HK-2 (cell line): ENCODE data around the gene DGLUCY.
"Not testable (repeated sequence)": the region's sequence is repeated elsewhere in the genome, so short reads cannot be mapped to it uniquely, and the experiment has no call there.

ENCODE experiments used
- DNase-seq: peaks from one replicate; pipeline ENCODE4 v3.0.0-alpha.2; 2018; ENCODE audit not compliant: unreplicated experiment

Gene DGLUCY

DNA sequence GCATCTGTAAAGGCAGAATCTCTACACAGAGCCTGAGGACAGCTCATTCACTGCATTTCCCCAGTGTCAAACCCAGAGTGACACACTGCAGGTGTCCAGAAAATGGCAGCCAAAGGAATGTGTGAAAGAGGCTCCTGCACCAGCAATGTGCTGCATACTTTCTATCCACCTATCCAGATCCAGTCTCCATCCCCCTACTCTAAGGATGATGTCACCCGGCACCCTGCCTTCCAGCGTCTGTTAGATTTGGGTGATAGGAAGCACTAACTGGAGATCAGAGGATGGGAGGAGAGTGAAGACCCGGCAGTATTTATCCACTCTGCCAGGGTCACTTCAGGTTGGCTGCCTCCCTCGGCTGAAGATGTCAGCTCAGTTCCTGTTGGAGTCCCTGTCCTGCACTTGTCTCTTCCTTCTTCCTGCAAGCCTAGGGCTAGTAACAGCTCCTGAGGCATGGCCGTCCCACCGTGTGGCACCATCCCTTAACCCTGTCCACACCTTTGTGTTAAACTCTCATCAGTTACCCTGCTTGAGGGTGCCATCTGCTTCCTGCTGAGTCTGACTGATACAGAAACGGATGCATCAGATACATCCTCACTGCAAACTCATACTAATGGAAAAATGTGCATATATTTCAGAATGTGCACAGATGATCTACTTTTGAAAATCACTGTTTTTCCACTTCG, 143.6 kb downstream of the DGLUCY start:
- no peak for DNase-seq

DNA sequence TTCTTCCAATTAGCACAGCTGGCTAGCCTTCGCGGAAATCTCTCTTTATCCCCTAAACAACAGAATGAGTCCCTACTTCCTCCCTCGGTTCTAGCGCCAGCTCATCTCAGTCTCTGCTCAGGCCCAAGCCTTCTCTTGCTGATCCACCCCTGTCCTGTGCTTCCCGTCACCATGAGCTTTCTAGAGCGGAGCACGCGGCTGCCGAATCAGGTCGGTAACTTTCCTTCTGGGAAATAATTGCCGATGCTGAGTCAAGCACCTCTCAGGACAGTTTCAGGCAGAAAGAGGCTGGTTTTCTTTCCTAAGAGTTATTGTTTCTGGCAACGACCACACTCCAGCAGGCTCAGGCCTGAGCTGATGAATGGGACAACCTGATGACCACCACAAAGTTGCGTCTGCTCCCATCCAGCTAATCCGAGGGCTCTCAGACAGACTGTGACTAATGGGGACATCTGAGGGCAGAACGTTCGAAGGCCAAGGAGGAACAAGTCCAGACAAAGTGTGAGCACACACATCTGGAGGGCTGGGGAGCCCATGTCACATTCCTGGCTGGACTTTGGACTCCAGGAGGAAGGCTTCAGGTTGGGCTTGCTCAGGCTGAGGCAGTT, 144.2 kb downstream of the DGLUCY start:
- no peak for DNase-seq

DNA sequence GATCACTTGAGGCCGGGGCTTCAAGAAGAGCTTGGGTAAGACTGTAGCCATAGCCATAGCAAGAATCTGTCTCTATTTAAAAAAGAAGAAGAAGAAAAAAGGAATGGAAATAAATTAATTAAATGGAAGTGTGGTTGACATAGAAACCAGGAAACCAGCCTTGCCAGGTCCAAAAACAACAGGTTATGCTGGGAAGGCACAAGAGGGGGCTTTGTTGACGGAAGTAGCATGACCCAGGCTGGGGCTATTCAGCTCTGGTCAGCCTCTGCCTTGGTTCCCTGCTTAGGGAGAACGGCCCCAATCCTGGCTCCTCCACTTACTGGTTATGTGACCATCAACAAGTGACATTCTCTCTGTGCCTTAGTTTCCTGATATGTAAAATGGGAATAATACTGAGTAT, 145.0 kb downstream of the DGLUCY start:
- no peak for DNase-seq

DNA sequence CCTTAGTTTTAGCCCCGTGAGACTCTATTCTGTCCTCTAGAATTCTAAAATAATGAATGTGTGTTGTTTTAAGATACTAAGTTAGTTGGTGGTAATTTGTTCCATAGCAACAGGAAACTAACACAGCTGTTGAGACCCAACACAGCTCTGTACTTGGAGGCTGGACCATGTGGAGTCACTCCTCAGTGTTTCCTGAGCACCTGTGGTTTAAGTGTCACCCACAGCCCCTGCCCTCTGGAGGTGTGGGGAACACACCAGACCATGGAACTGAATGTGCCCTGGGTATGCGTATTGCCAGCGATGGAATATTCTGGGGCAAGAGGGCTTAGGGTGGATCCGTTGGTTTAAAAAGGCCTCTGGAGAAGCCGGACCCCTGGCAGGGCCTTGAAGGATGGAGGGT, 147.2 kb downstream of the DGLUCY start:
- DNase-seq = no peak

DNA sequence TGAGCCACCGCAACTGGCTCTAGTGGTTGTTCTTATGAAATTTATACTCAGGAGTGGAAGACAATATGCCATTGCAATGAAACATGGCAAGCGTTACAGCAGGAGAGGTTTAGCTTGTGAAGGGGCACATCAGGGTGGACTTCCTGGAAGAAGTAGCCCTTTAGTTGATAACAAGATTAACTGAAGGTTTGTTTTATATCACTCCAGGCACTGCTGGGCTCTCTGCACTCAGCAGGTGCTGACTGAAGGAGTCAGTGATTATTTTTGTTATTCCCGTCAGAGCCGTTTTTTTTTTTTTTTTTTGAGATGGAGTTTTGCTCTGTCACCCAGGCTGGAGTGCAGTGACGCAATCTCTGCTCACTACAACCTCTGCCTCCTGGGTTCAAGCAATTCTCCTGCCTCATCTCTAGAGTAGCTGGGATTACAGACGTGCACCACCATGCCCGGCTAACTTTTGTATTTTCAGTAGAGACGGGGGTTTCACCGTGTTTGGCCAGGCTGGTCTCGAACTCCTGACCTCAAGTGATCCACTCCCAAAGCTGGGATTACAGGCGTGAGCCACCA, 148.2 kb downstream of the DGLUCY start:
- DNase-seq = no peak

DNA sequence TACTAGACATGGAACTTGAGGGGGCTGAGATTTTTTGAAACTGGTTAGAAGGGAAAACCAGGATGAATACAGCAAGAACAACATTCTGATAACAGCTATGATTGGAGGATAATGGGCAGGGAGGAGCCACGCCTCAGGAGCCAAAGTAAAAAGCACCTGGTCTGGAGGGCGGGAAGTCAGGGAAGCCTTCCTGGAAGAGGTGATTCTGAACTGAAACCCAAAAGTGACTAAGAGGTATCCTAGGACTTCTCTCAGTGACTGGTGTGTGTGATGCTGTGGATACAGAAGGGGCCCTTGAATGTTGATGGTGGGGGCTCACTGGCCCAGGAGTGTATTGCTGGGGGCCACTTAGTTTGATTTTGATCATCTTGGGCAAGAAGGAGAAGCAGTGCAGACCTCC, 149.5 kb downstream of the DGLUCY start:
- DNase-seq = no peak

DNA sequence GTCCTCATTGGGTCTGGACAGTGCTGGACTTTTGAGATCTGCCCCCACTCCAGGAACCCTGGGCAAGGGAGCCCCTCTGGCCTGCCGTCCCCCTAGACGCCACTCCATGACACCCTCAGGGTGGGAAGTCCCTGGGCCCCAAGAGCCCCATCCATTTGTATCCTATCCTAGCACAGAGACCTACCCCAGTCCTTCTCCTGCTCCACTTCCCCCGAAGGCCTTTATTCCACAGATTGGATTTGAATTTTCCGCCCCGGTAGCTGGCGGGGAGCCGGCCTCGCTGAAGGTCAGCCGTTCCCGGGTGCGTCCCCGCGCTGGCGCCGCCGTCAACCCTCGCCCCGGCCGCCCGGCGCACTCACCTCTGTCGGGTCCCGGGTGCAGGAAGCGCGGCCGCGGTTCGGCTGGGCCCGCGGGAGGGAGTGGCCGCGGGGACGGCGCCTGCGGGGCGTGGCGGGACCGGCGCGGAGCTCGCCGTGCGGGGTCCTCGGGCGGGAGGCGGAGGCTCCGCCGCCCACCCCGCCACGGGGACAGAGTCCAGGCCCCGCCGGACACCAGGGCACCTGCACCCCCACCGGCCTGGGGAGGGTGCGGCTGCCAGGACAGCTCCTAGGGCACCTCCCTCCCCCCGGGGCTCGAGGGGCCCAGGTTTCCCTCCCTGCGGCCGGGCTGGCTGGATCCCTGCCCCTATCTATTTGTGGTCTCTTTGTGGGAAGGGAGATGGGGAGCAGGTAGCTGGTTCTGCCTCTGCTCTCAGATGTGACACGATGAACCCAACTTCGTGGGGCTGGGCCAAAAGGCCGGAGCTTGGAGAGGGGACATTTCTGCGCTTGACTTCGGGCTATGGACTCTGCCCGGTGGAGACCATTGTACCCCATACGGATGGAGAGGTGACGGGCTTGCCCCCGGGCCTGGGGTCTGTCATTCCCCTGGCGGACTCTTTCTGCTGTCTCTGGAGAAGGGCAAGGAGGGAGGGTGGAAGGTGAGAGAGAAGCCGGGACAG, 150.6 kb downstream of the DGLUCY start:
- no peak for DNase-seq

DNA sequence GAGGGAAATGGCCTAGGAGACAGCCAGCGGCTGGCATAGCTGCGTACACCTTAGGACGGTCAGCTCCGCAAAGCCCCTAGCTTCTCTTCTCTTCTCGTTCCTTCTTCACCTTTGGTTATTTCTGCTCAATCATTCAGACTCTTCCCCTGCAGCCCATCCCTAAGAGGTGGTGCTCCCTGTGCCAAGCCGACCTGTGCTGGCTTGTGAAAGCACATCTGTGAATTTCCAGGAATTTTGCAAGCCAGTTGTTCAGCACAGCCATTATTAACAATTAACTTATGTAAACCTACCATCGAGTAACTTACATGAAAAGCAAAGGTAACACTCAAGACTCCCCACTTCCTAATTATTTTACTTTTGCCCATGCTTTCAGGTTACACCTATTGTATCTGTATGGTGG, 151.5 kb downstream of the DGLUCY start:
- no peak for DNase-seq

GRCh38 chr14:91266276-91266675, 152.4 kb downstream of the DGLUCY start:
- not testable (repeated sequence) for DNase-seq

DNA sequence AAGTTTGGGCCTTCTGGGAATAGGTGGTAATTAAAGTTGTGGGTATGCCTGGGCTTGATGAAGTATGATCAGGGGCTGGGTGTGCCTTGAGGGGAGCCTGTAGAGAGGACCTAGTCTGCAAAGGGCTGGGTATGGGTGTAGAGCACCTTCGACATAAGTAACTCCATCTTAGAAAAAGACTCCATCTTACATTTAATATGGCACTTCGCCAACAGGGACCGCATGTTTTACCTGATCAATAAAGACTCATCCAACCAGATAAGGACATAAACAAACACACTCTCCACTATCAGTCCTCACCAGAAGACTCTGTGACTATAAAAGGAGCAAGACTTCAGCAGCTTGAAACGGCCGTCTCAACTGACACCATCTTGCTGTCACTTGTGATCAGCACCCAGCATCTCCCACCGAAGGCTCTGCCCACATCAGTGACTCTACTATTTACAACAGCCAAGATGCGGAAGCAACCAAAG, 154.1 kb downstream of the DGLUCY start:
- DNase-seq = no peak

- DNase-seq = no peak
These were observed 155.5 kb downstream of the DGLUCY start for GRCh38 chr14:91269076-91269991.

GRCh38 chr14:91270188-91270587, 156.3 kb downstream of the DGLUCY start:
- no peak for DNase-seq

DNA sequence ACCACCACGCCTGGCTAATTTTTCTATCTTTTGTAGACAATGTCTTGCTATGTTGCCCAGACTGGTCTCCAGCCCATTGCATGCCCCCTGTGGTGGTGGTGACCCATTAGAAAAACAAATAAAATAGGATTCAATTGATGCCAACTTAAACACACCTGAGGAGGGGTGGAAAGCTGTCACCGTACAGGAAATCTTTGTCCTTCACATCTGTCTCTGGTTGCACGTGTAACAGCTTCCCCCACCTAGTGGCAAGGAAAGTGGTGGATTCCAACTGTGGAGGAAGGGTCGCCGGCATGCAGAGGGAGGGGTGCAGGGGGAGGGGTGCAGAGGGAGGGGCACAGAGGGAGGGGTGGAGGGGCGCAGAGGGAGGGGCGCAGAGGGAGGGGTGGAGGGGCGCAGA, 156.7 kb downstream of the DGLUCY start:
- DNase-seq = no peak

DNA sequence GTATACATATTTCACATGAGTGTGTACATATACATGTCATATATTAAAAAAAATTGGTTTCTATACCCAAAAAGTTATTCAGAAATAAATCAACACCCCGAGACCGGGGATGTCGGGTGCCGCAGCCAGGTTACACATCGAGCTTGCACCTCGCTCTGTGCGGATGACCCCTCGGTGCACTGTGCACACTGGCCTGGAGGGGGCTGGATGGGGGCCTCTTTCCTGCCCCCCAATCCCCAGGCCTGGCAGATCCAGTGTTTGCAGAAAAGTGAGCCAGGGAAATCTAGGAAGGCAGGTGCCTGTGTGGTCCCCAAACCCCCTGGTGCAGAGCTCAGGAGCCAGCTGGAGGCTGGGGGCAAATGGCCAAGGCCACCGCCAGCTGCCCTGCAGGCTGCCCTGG, 157.8 kb downstream of the DGLUCY start:
- no peak for DNase-seq

DNA sequence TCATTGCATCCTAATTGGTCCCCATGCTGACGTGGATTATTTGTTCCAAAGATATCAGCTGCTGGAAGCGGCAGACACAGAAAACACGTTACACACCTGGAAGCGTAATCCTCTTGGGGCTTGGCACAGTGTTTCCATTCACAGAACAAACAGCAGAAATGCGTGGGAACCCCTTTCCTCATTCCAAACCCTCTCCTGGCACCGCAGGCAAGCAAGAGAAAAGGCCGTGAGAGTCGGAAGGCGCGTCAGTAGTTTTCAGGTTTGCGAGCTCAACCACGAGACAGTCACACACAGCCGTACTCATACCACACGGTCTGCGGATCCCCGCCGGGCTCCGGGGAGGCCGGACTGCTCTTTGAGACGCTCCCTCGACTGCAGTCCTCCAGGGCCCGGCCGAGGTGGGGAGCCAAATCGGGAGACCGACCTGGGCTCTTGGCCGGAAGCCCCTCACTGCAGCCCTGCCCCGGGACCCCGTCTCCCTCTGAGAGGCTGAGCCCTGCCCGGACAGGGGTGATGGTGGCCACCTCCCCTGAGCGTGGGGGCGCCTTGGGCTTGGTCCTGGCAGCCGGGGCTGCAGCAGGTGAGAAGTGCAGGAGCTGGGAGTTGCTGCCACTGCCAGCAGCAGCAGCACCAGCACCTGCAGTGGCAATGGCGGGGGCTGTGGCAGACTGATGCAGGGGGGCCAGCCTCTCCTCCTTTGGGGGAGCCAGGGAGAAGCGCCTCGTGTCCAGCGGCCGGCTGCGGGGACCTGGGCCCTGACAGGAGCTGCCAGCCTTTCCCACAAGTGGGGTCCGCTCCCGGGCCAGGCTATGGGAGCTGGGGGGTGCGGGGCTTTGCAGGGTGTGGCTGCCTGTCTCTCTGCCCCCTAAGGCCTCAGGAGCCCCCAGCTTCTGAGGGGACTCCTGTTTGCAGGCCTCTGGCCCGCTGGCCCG, 158.7 kb downstream of the DGLUCY start:
- no peak for DNase-seq

DNA sequence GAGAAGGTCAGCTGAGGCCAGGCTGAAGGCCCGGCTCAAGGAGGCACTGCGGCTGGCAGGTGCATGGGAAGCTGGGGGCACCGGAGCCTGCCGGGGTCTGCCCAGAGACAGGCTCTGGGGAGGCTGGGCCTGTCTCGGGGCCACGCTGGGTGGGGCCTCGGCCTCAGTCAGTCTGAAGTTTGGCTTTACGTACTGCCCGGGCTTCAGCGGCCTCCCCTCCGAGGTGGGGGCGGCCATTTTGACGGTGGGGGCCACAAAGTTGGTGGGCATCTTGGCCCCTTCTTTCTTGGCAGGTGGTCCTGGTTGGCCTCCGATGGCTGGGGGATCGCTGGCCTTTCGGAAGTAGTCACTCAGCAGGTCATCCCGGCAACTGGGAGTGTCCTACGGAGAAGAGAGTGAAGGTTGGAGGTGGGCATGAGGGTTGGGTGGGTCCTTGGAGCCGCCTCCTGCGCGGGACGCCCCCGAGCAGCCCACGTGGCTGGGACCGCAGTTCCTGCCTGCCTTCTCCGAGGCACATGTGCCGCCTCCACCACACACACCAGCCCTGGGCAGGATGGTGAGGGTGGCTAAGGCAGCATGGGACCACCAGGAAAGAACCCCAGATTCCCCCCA, 159.5 kb downstream of the DGLUCY start:
- DNase-seq = no peak

GRCh38 chr14:91273885-91274273, 160.0 kb downstream of the DGLUCY start:
- DNase-seq = no peak

DNA sequence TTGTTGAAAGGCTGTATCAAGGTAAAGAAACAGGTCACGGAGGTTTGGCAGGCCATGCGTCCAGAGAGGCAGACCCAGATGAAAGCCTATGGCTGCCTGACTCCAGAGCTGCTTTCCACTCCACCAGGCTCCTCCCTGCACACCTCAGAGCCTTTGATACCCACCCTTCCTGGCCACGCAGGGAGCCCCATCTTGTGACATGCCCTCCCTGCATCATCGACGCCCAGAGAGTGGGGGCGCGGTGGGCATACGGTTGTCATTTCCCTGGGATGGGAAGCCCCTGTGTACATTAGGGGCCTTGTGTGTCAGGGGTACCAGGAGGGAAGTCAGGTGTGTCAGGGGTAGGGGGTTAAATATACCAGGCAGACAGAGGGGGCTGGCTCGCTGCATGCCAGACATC, 160.9 kb downstream of the DGLUCY start:
- no peak for DNase-seq
